NCI-H2171 (cell line): ENCODE results near the gene L1CAM.

ENCODE experiments used
- DNase-seq: peaks from one replicate; lab custom pipeline; 2025; lab: John Stamatoyannopoulos, UW

L1CAM gene

DNA sequence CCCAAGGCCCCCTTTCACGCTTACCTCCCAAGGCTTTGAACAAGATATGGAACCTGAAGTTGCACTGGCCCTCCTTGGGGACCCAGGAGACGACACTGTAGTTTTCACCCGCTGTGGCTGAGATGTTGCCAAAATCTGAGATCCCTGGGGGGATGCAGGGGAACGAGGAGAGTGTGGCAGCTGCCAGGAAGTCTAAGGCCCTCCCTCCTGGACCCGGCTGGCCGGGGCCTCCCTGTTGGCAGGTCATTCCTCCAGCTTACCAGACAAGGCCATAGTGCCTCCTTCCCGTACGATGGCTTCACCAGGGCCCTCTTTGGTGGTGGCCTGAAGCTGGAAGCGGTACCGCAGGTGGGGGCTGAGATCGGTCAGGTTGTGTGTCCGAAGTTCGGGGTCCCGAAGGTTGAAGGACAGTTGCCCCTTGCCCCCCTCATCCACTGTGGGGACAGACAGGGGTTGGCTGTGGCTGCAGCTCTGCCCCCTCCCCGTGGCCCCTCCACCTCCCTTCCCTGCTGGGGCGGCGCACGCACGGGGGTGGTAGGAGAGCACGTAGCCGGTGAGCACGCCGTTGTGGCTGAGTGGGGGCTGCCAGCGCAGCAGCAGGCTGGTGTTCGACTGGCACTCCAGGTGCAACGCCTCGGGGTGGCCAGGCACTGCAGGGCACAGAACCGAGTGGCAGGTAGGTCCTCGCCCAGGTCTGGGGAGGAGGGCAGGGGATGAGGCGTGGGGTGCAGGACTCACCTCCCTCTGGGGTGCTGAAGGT is 21.2 kb downstream of the L1CAM start:
- no peak for DNase-seq

DNA sequence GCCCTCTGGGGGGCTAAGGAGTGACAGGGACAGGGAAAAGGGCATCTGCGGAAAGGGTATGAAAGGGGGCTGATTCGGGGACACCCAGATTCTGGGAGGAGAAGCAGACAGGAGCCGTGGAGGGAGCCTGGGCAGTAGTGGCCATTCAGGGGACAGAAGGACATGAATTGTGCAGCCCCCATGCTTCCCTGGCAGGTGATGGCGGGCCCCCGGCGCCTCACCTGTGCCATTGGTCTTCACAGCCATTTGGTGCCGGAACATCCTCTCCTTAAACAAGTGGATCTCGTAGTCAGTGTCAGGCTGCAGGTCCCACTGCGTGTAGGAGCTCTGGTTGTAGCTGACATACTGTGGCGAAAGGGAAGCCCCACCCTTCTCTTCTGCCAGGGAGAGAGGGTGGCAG is 21.9 kb downstream of the L1CAM start:
- DNase-seq = no peak

DNA sequence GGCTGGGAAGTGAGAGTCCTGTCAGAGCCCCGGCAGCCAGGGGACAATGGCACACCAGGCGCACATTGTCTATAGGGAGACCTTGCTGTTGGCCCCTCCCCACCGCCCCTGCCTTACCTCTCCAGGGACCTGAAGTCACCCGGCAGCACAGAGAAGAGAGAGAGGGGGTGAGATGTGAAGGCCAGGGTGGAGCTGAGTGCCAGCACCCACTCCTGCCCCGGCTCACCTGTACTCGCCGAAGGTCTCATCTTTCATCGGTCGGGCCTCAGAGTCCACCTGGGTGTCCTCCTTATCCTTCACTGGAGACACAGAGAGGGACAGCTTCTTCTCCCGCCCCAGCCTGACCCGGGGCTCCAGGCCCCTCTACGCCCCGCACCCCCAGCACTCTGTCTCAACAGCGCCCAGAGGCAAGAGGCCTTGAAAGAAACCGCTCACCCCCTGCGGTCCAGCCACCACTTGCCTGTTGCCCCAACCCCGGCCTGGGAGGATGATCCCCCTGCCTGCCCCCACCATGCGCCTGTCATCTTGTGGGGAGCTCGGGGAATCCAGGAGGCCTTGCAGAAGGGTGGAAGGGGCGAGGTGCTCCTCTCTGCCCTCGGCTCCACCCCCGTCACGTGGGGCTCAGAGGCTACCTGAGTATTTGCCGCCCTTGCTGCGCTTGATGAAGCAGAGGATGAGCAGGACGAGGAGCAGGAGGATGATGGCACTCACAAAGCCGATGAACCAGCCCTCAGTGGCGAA is 22.6 kb downstream of the L1CAM start:
- no peak for DNase-seq

DNA sequence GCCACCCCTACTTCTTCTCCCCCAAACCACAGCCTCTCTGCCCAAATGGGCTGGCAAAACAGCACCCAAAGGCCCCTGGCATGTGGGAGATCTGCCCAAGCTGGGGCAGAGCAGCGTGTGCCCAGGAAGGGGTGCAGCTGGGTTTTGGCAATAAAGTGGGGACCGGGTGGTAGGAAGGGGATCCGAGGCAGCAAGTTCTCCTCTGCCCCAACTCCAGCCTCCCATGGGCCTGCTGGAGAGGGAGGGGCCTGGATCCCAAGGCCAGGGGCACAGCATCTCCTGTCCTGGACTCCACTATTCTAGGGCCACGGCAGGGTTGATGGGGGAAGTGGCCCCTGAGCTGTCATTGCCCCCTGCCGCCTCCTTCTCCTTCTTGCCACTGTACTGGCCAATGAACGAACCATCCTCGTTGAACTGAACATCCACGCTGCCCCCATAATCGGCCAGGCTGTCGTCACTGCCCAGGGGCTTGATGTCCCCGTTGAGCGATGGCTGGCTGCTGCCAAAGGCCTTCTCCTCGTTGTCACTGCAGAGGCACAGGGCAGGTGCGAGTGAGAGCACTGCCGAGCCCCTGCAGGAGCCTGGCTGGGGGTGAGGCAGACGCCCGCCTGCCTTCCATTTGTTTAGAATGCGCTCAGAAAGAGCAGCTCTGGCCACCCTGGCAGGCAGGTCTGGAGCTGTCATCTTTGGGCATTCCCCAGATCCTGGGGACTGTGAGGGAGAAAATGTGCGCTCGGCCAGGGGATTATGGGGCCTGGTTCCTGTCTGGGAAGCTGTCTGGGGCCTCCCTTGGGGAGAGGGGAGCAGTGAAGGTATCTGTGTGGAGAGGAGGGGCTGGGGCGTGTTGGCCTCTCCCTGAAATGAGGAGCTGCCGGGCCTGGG is 23.4 kb downstream of the L1CAM start:
- no peak for DNase-seq

DNA sequence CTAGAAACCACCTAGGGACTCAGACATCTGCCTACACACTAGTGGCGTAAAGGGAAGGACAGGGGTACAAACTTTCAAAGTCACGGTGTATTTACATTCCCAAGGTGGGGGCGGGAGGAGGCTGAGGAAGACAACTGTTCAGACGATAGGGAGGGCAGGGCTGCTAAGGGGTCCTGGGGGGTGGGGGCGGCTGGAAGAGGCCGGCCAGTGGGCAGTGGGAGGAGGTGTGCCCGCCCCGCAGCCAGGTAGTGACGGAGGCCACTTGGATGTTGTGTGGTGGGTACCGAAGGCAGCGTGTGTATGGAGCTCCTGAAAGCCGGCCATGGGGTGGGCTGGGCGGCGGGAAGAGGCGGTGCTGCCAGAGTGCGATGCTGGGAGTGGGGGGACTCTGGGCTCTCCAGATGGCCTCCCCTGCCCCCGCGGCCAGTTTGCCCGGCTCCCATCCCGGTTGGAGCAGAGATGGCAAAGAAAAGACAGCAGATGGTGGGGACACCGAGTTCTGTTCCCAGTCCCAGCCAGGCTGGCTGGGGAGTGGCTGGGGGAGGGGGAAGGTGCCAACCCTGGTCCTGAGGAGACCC is 24.2 kb downstream of the L1CAM start:
- no peak for DNase-seq

DNA sequence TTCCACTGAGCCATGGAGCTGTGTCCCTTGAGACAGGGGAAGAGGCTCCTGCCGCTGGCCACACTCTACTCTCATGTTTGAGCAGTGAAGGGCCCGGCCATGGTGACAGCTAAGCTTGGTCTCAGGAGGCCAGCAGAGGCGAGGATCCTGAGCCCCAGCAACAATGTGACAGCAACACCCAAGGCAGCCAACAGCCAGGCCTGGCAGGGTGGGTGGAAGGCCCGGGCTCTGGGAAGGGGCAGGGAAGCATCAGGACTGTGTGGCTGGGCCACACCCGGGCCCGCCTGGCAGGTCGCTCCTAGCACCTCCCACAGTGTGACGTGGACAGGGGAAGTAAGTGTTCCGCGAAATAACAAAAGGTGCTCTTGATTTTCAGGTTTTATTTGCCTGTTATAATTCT is 24.8 kb downstream of the L1CAM start:
- DNase-seq = no peak

DNA sequence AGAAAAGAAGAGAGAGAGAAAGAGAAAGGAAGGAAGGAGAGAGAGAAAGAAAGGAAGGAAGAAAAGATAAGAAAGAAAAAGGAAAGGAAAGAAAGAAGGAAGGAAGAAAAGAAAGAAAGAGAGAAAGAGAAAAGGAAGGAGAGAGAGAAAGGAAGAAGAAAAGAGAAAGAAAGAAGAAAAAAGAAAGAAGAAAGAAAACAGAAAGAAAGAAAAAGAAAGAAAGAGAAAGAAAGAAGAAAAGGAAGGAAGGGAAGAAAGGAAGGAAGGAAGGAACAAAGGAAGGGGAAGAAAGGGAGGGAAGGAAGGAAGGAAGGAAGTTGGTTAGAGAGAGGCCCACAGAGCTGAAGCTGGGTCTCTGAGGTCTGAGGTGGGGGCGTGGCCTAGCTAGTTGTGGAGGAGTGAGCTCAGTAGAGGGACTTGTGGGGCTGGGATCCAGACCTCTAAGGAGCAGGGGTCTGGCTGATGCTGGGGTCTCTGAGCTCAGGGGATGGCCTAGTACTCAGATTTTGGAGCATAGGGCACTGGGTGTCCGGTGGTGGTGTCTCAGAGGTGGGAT is 28.5 kb downstream of the L1CAM start:
- no peak for DNase-seq

DNA sequence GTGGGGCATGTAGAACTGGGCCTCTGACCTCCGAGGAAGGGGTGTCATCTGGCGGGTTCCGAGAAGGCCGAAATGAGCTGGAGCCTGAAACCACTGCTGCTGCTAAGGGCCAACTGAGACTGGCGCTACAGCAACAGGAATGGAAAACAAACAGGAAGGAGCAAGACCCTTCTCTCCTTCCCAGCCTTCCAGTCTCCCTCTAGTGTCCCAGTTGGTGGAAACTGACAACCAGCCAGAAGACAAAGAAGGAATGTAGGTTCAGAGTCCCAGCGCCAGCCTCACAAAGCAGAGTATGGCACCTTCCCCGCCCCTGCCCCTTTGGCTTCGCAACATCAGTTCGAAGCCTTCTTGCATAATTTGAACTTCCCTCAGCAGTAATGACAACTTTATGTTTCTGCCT is 31.3 kb downstream of the L1CAM start:
- no peak for DNase-seq

DNA sequence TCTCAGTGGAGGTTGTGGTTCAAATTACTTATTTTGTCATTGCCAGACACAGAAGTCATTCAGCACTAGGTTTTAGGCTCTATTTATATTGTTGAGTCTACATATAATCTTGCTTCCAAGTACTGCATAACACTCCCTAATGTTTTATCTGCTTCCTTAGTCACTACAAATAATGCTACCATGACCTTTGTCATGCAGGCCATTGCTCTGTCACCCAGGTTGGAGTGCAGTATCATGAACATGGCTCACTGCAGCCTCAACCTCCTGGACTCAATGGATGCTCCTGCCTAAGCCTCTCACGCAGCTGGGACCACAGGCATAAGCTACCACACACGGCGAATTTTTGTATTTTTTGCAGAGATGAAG is 32.1 kb downstream of the L1CAM start:
- DNase-seq = no peak

DNA sequence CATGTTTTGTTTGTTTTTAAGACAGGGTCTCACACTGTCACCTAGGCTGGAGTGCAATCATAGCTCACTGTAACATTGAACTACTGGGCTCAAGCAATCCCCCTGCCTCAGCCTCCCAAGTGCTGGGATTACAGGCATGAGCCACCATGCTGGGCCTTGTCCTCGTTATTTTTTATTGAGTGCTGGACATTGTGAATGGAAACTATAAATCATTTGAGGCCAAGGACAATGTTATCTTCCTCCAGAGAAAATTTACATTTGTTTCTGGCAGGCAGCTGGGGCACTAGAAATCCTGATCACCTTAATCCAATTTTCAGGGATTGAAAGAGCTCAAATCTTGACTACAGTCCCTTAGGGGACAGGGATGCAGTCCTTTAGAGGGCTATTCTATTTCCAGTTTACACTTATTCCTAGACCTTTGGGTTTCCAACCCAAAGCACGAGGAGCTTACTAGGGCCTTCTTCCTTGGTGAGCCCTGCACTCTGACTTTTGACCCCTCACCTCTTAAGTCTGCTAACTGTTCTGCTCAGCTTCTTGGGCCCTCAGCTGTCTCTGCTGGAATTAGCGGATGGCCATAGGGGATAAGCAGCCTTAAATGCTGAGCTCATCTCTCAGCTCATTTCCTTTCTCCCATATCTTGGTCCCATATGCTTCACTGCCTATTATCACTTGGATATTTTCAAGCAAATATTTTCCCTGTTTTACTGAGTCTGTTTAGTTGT is 32.6 kb downstream of the L1CAM start:
- no peak for DNase-seq

DNA sequence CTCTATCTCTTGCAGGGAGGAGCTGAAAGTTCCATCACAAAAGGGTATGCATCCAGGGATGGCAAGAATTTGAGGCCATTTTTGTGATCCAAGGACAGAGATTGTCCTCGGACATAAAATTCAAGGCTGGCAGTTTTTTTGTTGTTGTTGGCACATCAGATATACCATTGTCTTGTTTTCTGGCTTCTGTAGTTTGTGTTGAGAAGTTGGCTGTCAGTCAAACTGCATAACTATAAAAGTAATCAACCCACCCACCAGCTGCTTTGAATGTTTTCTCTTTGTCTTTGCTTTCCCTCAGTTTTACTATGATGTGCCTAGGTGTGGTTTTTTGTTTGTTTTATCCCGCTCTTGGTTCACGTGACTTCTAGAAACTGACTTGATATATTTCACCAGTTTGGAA is 34.0 kb downstream of the L1CAM start:
- no peak for DNase-seq

DNA sequence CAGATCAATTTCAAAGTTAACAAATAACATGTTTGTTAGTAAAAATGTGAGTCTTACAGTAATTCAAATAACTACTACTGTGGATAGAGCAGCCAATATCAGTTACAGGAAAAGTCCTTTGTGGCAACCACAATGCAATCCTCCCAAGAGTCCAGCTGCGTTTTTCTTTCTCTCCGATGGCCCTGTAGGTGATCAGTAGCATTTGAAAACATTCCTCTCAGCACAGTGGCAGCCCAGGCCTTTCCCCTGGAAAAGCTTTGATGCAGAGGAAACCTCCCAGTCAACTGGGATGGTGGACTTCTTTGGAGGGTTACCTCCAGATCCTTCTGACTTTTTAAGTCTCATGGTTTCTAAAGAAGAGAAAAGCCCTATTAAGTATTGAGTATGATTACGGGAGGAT is 37.6 kb downstream of the L1CAM start:
- no peak for DNase-seq

DNA sequence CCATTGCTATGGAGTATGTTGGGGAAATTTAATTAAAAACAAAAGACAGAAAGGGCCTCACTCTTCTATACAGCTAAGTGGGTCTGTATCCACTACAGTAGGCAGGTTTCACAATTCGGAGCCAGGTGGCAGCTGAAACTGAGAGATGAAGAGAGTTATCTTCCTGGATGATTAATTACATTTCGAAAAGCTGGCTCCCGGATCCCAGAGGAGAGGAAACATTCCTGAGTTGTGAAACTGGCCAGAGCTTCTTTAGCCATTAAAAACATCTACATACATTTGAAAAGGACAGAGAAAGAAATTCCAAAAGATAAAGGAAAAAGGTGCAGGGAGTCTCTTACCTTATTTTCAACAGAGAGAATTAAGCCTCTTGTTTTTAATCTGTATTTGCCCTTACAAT is 40.1 kb downstream of the L1CAM start:
- no peak for DNase-seq

DNA sequence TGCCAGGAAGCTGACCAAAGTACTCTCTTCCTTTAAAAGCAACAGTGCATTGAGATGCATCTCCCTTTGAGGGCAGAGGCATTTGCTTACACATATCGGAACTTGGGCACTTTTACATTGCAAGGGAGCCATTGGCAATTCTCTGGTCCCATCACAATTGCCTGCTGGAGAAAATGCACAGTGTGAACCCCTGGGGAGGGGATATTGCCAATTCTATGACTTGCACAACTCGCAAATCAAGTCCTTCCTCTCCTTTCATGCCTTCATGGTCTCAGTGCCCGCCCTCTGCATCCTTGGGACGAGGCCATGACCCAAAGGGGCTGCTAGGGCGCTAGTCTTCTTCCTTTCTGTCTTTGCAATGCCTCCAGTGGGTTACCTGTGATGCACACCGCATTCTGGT is 40.8 kb downstream of the L1CAM start:
- DNase-seq = no peak

DNA sequence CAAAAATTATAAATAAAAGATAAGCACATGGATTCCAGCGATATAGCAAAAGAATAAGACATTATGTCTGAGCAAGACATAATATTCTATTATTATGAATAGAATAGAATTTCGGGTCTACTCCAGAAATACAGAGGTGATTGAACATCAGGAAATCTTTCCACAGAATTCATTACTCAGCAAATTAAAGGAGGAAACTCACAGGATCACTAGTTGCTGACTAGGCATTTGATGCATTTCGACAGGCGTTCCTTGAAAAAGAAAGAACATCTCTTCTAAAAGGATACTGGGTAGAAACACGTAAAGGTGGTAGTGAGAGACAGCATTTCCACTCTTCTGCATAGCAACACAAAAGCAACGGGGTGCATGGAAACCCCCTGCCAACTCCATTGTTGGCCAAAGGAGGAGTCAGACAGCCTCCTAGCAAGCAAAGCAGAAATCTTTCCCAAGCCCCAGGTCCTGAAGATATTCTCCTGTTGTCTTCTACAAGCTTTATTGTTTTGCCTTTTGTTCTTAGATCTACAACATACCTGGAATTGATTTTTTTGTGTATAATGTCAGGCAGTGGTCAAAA is 41.4 kb downstream of the L1CAM start:
- DNase-seq = no peak

DNA sequence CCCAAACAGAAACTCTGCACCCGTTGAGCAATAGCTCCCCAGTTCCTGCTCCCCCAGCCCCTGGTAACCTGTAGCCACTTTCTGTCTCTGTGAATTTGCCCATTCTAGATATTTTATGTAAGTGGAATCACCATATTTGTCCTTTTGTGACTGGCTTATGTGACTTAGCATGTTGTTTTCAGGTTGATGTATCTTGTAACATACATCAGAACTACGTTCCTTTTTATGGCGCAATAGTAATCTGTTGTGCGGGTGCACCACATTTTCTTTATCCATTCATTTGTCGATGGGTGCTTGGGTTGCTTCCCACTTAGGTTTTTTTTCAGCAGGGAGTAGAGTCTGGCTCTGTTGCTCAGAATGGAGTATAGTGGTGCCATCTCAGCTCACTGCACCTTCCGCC is 49.1 kb downstream of the L1CAM start:
- no peak for DNase-seq

DNA sequence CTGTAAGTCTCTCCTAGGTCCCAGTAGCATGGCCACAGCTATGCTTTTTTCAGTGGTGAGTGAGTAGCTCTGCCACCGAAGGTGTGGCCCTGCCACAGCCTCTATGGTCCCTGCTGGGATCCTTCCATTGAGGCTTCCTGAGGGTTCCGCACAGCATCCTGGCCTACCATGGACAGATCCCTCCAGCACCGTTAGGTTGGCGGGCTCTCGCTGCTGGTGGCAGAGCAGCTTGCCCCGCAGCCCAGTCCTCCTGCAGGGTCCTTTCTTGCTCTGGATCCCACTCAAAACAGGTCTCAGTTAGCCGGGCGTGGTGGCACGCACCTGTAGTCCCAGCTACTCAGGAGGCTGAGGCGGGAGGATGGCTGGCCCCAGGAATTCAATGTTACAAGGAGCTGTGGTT is 53.2 kb downstream of the L1CAM start:
- DNase-seq = no peak

DNA sequence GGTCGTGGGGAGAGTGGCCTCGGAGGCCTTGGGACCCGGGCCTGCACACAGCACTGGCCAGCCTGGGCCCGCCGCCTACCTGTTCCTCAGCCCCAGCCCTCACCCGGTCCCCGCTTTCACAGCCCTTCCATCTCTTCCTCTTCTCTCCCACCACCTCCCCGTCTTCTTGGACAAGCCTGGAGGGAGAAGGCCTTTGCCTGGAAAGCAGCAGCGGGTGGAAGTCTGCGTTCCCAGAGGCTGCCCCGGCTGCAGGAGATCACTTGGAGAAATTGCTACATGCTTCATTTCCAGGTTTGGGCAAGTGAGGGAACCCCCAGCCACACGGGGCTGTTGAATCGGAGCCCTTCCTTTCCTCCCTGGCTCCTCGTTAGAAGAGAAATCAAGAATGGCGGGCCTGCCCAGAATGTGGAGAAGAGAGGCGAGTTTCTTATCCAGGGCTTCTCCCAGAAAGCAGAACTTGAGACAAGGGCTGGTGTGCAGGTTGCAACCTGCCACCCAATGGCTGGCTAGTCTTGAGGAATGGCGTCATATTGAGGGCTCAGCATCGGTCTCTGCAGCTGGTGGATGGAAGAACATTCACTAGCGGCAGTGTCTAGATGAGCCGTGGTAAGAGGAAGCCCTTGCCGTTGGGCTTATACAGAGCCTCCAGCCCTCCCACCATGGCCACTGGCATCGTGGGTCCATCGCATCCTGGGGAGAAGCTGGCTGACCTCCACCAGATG is 54.4 kb downstream of the L1CAM start:
- DNase-seq = no peak

DNA sequence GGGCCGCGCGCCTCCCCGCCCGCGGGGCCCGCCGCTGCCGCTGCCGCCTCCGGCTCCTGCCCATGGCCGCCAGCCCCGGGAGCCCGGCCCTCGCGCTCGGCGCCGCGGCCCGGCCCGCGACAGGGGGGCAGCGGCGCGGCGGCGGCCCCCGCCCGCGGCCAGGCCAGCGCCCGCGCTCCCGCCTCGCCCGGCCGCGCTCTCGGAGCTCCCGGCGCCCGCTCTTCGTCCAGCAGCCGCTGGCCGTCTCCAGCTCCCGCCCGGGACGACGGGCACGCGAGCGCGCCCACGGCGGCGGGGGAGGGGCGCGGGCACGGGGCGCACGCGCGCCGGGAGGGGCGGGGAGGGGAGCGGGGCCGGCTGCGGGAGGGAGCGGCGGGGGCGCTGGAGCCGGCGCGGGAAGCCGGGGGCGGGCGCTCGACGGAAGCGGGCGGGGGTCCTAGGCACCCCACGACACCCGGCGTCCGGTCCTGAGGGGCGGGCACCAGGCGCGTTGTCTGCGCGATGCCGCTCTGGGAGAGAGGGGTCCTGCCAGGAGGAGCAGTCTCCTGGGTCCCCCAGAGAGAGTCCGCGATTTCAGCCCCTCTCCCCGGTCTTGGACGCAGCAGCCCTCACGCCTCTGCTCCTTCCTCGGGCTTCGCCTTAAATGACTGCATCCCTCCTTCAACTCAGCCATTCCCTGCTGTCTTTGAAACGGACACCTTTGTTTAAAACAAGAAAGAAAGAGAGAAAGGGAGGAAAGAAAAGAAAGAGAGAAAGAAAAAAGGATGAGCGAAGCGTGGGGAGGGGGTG is 55.1 kb downstream of the L1CAM start:
- DNase-seq = no peak
